ENCODE results near the gene TMEM225B. TPM values are rescaled to one million over a fixed set of nuclear protein-coding genes. Genes with fewer than 3 reads are reported as not detected.
A peak's percentile ranks its signal among the peaks of the same experiment; 100 is the strongest.
"Not testable (repeated sequence)": the region's sequence is repeated elsewhere in the genome, so short reads cannot be mapped to it uniquely, and the experiment has no call there.

Gene TMEM225B
- total RNA-seq, 4 donors from 2014 or later, result not detected

DNA sequence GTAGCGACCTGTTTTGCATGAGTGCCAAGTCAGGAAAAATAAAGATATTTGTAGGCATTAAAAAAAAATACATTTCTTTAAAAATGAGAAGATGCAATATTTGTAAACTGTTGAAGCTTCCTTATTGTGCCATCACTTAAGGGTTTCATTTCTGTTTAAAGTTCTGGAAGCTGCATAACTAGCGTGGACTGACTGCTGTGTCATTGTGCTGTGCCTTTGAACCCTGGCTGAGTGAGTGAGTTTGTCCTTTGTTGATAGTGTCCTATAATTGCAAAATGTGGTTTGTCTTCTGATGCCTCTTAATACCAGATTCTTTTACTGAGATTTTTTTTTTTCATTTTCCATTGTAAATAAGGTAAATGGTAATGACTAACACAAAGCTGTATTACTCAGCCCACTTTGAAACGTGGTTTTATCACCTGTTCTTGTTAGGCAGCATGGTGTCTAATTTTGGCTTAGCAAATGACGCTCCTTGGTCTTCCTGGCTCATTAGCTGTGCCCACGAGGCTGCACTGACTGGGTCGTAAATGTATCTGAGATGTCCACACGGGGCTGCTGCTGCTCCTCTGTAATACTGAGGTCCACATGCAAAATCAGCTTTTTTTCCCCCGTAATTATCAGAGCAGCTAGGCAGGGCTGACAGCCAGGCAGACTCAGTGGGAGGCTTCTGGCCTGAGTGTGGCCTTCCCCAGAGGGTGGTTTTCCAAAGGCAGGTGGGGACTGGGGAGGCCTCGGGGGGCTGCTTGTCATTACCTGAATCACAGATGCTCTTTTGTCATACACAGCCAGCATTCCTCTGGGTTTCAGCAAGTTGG, 33.4 kb downstream of the TMEM225B start:
- Histone ChIP-seq H3K36me3 (peaks cover 0 to 46% of the 10 kb centered on the region in 2 donors), H3K9me3 (no peaks in the 10 kb centered on the region), H3K4me1 (peaks cover 10 to 17% of the 10 kb centered on the region in 2 donors), H3K4me3 (no peak overlapping the region), H3K27me3 (no peaks in the 10 kb centered on the region), H3K27ac (peak overlapping the region; percentile 67 to 82 (median 71))
- in situ Hi-C loops (cut with MboI; ENCODE audit: low sequenced_read_pairs in 4 of 4), result loop anchor here in 1 of 4 donors (25.0 kb wide), 1 partner anchor 206 kb away; the partner anchor contains the start of gene CYP3A43
- ATAC-seq (peak; percentile 96 to 98), DNase-seq (peak; percentile 48 to 78)
- intact Hi-C loops (cut with DNase I; ENCODE audit: low total_unique reads), result loop anchor here (1.0 kb wide), 3 partner anchors 207 to 360 kb away; no protein-coding TSS in a partner anchor
- TF ChIP-seq, protein P1, sequence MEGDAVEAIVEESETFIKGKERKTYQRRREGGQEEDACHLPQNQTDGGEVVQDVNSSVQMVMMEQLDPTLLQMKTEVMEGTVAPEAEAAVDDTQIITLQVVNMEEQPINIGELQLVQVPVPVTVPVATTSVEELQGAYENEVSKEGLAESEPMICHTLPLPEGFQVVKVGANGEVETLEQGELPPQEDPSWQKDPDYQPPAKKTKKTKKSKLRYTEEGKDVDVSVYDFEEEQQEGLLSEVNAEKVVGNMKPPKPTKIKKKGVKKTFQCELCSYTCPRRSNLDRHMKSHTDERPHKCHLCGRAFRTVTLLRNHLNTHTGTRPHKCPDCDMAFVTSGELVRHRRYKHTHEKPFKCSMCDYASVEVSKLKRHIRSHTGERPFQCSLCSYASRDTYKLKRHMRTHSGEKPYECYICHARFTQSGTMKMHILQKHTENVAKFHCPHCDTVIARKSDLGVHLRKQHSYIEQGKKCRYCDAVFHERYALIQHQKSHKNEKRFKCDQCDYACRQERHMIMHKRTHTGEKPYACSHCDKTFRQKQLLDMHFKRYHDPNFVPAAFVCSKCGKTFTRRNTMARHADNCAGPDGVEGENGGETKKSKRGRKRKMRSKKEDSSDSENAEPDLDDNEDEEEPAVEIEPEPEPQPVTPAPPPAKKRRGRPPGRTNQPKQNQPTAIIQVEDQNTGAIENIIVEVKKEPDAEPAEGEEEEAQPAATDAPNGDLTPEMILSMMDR (IDR thresholded peaks at IDR 0.05 in 4 of 5, conservative IDR thresholded peaks at IDR 0.05 in 1 of 5), result peak; percentile 40 to 61 (median 52)
- no peak for TF ChIP-seq POLR2A (IDR thresholded peaks at IDR 0.05)

DNA sequence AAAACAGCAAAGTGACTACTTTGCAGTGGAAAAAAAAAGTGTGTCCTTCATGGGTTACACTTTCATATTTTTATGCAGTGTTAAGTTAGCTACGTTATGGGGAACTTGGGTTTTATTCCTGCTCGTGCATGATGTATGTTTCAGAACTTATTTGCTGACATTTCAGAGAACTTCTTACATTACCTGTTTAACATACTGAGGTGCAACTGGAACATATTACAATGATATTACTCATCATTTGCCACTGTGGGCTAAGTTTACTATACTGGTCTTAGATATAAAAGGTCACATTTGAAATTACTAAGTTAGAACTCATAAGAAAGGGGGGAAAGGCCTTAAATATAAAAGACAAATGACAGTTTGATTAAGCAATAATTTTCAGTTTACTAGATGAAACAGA, 39.3 kb downstream of the TMEM225B start:
- in situ Hi-C loops (cut with MboI; ENCODE audit: low sequenced_read_pairs in 4 of 4), result loop anchor here in 1 of 4 donors (25.0 kb wide), 1 partner anchor 200 kb away; the partner anchor contains the start of gene CYP3A43
- H3K4me3 ChIP-seq; ATAC-seq; intact Hi-C loops (cut with DNase I; ENCODE audit: low total_unique reads); DNase-seq; H3K27ac ChIP-seq; H3K27me3 ChIP-seq; H3K36me3 ChIP-seq; H3K9me3 ChIP-seq; H3K4me1 ChIP-seq: not testable (repeated sequence)

DNA sequence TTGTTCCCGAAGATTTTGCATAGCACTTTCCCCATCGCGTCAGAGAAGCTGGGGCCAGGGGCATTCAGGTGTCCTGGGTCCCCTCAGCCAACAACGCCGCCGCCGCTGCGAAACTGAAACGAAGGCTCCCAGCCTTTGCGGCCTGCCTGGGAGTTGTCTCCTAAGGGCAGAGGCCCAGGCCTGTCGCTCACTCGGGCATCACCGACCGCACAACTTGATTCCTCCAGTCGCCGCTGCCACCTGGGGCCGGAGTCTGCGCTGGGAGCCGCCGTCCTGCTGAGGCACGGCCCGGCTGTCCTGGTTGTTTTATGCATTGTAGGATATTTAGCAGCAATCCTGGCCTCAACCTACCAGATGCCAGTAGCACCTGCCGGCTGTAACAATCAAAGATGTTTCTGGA, 40.7 kb downstream of the TMEM225B start:
- ATAC-seq (no peak), DNase-seq (no peak)
- intact Hi-C loops (cut with DNase I; ENCODE audit: low total_unique reads), result no loop called here

DNA sequence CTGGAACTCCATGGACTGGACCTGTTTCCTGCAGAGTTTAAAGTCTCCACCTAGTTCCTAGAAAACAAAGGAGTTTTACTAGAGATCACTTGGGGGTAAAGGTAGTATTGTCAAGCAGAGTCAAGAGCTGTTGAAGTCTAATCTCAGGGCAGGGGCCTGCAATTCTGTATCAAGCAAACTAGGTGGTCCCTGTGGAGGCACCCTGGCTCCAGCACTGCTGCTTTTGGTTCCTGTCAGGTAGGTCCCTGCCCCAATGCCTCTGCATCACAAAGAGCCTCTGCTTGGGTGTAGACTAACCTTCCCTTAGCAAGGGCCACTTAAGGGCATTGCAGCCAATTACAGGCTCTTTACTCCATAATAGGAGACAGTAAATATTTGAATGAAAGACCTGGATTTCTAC, 41.2 kb downstream of the TMEM225B start:
- intact Hi-C loops (cut with DNase I; ENCODE audit: low total_unique reads), result no loop called here
- TF ChIP-seq, protein P1 (IDR thresholded peaks at IDR 0.05 in 4 of 5, conservative IDR thresholded peaks at IDR 0.05 in 1 of 5), result no peak
- no peak for TF ChIP-seq POLR2A (IDR thresholded peaks at IDR 0.05)
- H3K36me3 ChIP-seq, result peaks cover 0 to 3% of the 10 kb centered on the region in 2 donors
- in situ Hi-C loops (cut with MboI; ENCODE audit: low sequenced_read_pairs in 4 of 4), result loop anchor here in 1 of 4 donors (25.0 kb wide), 1 partner anchor 198 kb away; the partner anchor contains the start of gene CYP3A43
- ATAC-seq (no peak), DNase-seq (no peak)
- no peaks in the 10 kb centered on the region for H3K9me3 ChIP-seq
- H3K4me1 ChIP-seq, result peaks cover 0 to 7% of the 10 kb centered on the region in 2 donors
- H3K27me3 ChIP-seq, result no peaks in the 10 kb centered on the region
- H3K4me3 ChIP-seq, result no peak overlapping the region
- H3K27ac ChIP-seq, result no peak overlapping the region

More for the DNA sequence above, 40.7 kb downstream of the TMEM225B start:
- TF ChIP-seq, protein P1 (IDR thresholded peaks at IDR 0.05 in 4 of 5, conservative IDR thresholded peaks at IDR 0.05 in 1 of 5), result no peak
- TF ChIP-seq POLR2A (IDR thresholded peaks at IDR 0.05), result no peak
- no peak overlapping the region for H3K4me3 ChIP-seq
- H3K9me3 ChIP-seq, result no peaks in the 10 kb centered on the region
- H3K4me1 ChIP-seq, result peaks cover 0 to 7% of the 10 kb centered on the region in 2 donors
- no peak overlapping the region for H3K27ac ChIP-seq
- no peaks in the 10 kb centered on the region for H3K27me3 ChIP-seq
- in situ Hi-C loops (cut with MboI; ENCODE audit: low sequenced_read_pairs in 4 of 4), result loop anchor here in 1 of 4 donors (25.0 kb wide), 1 partner anchor 199 kb away; the partner anchor contains the start of gene CYP3A43
- H3K36me3 ChIP-seq, result peaks cover 0 to 7% of the 10 kb centered on the region in 2 donors

DNA sequence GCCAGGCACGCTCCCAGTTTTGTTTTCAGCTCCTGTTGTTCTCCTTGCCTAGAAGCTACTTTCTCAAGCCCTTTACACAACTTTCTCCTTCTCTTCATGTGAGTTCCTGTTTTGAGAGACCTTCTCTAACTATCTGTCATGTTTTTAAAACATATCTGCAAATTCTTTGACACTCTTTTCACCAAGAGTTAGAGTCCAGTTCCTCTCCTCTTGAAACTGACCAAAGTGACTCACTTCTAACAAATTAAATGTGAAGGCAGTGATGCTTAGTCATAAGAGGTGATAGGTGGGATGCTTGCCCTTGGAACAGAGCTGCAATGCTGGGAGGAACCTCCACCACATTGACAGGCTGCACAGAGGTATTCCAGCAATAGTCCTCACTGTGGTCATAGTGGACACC, 44.0 kb downstream of the TMEM225B start:
- intact Hi-C loops (cut with DNase I; ENCODE audit: low total_unique reads), result no loop called here
- in situ Hi-C loops (cut with MboI; ENCODE audit: low sequenced_read_pairs in 4 of 4), result loop anchor here in 1 of 4 donors (25.0 kb wide), 1 partner anchor 195 kb away; the partner anchor contains the start of gene CYP3A43
- DNase-seq (no peak), ATAC-seq (no peak)
- Histone ChIP-seq H3K4me1 (no peaks in the 10 kb centered on the region), H3K36me3 (no peaks in the 10 kb centered on the region), H3K4me3 (no peak overlapping the region), H3K27me3 (no peaks in the 10 kb centered on the region), H3K27ac (no peak overlapping the region), H3K9me3 (no peaks in the 10 kb centered on the region)
- TF ChIP-seq, protein P1 (IDR thresholded peaks at IDR 0.05 in 4 of 5, conservative IDR thresholded peaks at IDR 0.05 in 1 of 5), result no peak
- TF ChIP-seq POLR2A (IDR thresholded peaks at IDR 0.05), result no peak
